ENCODE measurements around the gene ITPRID1.

The ITPRID1 gene

DNA sequence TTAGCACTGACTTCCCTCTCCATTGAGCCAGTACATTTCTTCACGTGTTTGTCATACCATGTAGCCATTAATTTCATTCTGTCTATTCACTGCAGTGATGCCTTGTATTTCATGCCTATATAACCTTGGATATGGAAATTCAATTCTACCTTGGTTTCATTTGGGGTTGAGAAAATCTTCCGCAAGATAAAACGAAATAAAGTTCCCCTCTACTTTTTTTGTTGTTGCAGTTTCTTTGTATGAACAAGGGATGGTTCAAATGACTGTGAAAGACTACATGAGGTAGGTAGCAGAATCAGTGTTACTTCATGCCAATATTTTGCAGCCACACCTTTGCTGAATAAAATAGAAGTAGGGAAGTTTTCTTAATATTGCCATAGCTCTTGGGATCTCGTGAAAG, 55.6 kb downstream of the ITPRID1 start:
- TF ChIP-seq, protein P1, sequence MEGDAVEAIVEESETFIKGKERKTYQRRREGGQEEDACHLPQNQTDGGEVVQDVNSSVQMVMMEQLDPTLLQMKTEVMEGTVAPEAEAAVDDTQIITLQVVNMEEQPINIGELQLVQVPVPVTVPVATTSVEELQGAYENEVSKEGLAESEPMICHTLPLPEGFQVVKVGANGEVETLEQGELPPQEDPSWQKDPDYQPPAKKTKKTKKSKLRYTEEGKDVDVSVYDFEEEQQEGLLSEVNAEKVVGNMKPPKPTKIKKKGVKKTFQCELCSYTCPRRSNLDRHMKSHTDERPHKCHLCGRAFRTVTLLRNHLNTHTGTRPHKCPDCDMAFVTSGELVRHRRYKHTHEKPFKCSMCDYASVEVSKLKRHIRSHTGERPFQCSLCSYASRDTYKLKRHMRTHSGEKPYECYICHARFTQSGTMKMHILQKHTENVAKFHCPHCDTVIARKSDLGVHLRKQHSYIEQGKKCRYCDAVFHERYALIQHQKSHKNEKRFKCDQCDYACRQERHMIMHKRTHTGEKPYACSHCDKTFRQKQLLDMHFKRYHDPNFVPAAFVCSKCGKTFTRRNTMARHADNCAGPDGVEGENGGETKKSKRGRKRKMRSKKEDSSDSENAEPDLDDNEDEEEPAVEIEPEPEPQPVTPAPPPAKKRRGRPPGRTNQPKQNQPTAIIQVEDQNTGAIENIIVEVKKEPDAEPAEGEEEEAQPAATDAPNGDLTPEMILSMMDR (conservative IDR thresholded peaks at IDR 0.05; ENCODE audit: low read length), result no peak
- TF ChIP-seq EZH2phosphoT487 (IDR thresholded peaks at IDR 0.05; ENCODE audit: borderline replicate concordance), result no peak
- Histone ChIP-seq H3K4me1 (ENCODE audit: insufficient read depth, low read length, poor library complexity, severe bottlenecking) (no peaks in the 10 kb centered on the region), H4K20me1 (ENCODE audit: insufficient read depth, low read length, poor library complexity, severe bottlenecking) (no peaks in the 10 kb centered on the region), H3K36me3 (ENCODE audit: insufficient read depth, low read length) (no peaks in the 10 kb centered on the region), H3K79me2 (ENCODE audit: insufficient read depth, low read length) (no peaks in the 10 kb centered on the region), H3K9me3 (ENCODE audit: insufficient read depth, low read depth, low read length) (no peaks in the 10 kb centered on the region), H3F3A (ENCODE audit: low read depth) (no peaks in the 10 kb centered on the region), H3K9me2 (replicated peaks; ENCODE audit: low read depth, low read length) (no peaks in the 10 kb centered on the region), H3K4me3 (ENCODE audit: low read length, poor library complexity, severe bottlenecking) (no peak overlapping the region), H3K27me3 (ENCODE audit: insufficient read depth, low read length, poor library complexity, severe bottlenecking) (no peaks in the 10 kb centered on the region), H3K4me2 (ENCODE audit: low read depth, low read length, poor library complexity, severe bottlenecking) (no peak overlapping the region), H2AFZ (ENCODE audit: low read length) (no peak overlapping the region), H3K9ac (ENCODE audit: low read depth, low read length, poor library complexity, severe bottlenecking) (no peak overlapping the region)

GRCh38 chr7:31583526-31583925, 69.6 kb downstream of the ITPRID1 start:
- H3K9me3 ChIP-seq (ENCODE audit: insufficient read depth, low read depth, low read length), result no peaks in the 10 kb centered on the region
- H3K4me3 ChIP-seq (ENCODE audit: low read length, poor library complexity, severe bottlenecking), result no peak overlapping the region
- TF ChIP-seq, protein P1 (conservative IDR thresholded peaks at IDR 0.05; ENCODE audit: low read length), result no peak
- no peak for TF ChIP-seq EZH2phosphoT487 (IDR thresholded peaks at IDR 0.05; ENCODE audit: borderline replicate concordance)
- no peak overlapping the region for H3K4me2 ChIP-seq (ENCODE audit: low read depth, low read length, poor library complexity, severe bottlenecking)
- H3K9me2 ChIP-seq (replicated peaks; ENCODE audit: low read depth, low read length), result no peaks in the 10 kb centered on the region
- H3K36me3 ChIP-seq (ENCODE audit: insufficient read depth, low read length), result no peaks in the 10 kb centered on the region
- no peak overlapping the region for H2AFZ ChIP-seq (ENCODE audit: low read length)
- no peak overlapping the region for H3K9ac ChIP-seq (ENCODE audit: low read depth, low read length, poor library complexity, severe bottlenecking)
- H3F3A ChIP-seq (ENCODE audit: low read depth), result no peaks in the 10 kb centered on the region
- no peaks in the 10 kb centered on the region for H3K79me2 ChIP-seq (ENCODE audit: insufficient read depth, low read length)
- no peaks in the 10 kb centered on the region for H4K20me1 ChIP-seq (ENCODE audit: insufficient read depth, low read length, poor library complexity, severe bottlenecking)
- no peaks in the 10 kb centered on the region for H3K4me1 ChIP-seq (ENCODE audit: insufficient read depth, low read length, poor library complexity, severe bottlenecking)
- no peaks in the 10 kb centered on the region for H3K27me3 ChIP-seq (ENCODE audit: insufficient read depth, low read length, poor library complexity, severe bottlenecking)

GRCh38 chr7:31583942-31584341, 70.1 kb downstream of the ITPRID1 start:
- Histone ChIP-seq H3K4me2 (ENCODE audit: low read depth, low read length, poor library complexity, severe bottlenecking) (no peak overlapping the region), H4K20me1 (ENCODE audit: insufficient read depth, low read length, poor library complexity, severe bottlenecking) (no peaks in the 10 kb centered on the region), H3K4me1 (ENCODE audit: insufficient read depth, low read length, poor library complexity, severe bottlenecking) (no peaks in the 10 kb centered on the region), H2AFZ (ENCODE audit: low read length) (no peak overlapping the region), H3K79me2 (ENCODE audit: insufficient read depth, low read length) (no peaks in the 10 kb centered on the region), H3K27me3 (ENCODE audit: insufficient read depth, low read length, poor library complexity, severe bottlenecking) (no peaks in the 10 kb centered on the region), H3K9me2 (replicated peaks; ENCODE audit: low read depth, low read length) (no peaks in the 10 kb centered on the region), H3K36me3 (ENCODE audit: insufficient read depth, low read length) (no peaks in the 10 kb centered on the region), H3K4me3 (ENCODE audit: low read length, poor library complexity, severe bottlenecking) (no peak overlapping the region), H3K9ac (ENCODE audit: low read depth, low read length, poor library complexity, severe bottlenecking) (no peak overlapping the region), H3K9me3 (ENCODE audit: insufficient read depth, low read depth, low read length) (no peaks in the 10 kb centered on the region), H3F3A (ENCODE audit: low read depth) (no peaks in the 10 kb centered on the region)
- TF ChIP-seq, protein P1 (conservative IDR thresholded peaks at IDR 0.05; ENCODE audit: low read length), result no peak
- TF ChIP-seq EZH2phosphoT487 (IDR thresholded peaks at IDR 0.05; ENCODE audit: borderline replicate concordance), result no peak
